HG03280 (cell line): ENCODE measurements around the gene ACTN4.
"Not testable (repeated sequence)": the region's sequence is repeated elsewhere in the genome, so short reads cannot be mapped to it uniquely, and the experiment has no call there.

Experiments
- ATAC-seq: cut with Tn5 transposase; IDR thresholded peaks from one replicate; pipeline ENCODE4 v1.9.1; 2021; ENCODE audit warnings: mild to moderate bottlenecking, moderate library complexity; ENCODE audit not compliant: unreplicated experiment

Gene ACTN4

DNA sequence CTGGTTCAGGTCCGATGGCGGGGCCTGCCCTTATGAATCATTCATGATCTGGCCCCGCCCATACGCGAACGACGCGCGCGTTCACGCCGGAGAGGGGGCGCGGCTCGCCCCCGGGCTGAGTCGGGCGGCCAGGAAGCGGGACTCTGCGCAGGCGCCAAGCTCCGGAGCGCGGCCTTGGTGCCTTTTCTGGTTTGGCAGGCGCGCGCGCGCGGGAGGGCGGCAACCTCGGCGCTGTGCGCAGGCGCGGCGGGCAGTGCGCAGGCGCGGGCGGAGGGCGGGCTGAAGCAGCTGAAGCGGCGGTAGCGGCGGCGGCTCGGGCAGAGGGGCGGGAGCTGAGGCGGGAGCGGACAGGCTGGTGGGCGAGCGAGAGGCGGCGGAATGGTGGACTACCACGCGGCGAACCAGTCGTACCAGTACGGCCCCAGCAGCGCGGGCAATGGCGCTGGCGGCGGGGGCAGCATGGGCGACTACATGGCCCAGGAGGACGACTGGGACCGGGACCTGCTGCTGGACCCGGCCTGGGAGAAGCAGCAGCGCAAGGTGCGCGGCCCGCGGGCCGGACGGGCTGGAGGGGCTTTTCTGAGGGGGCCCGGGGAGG is at the start of gene ACTN4:
TSS of gene ACTN4 (plus strand) at position 282 of the 598 bp plus-strand sequence. CDS start at position 379, 97 bp downstream.
- peak; percentile 92 for ATAC-seq

DNA sequence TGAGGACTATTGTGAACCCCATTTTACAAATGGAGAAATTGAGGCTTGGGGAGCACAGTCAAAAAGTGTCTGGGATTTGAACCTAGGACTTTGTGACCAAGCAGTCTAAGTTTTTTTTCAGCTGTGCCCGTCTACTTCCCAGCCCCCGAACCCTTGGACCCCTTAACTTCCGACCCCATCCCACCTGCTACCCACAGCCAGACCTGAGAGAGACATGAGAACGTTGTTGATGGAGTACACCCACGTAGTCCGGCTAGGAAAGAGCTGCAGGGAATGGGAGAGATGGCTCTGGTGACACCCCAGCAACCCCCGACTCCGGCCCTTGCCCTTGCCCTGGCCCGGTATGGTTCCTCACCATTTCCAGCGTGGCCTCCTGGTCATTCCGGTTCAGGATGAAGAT is 47.7 kb upstream of the ACTN4 start:
- ATAC-seq: no peak

DNA sequence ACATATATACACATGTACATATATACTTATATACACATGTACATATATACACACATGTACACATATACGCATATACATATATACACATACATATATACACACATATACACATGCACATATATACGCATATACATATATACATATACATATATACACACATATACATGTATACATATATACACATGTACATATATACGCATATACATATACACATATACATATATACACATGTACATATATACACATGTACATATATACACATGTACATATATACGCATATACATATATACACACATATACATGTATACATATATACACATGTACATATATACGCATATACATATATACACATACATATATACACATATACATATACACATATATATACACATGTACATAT is 44.6 kb upstream of the ACTN4 start:
- not testable (repeated sequence) for ATAC-seq

- ATAC-seq: no peak
Measured at GRCh38 chr19:38606131-38606530, 41.3 kb upstream of the ACTN4 start.

DNA sequence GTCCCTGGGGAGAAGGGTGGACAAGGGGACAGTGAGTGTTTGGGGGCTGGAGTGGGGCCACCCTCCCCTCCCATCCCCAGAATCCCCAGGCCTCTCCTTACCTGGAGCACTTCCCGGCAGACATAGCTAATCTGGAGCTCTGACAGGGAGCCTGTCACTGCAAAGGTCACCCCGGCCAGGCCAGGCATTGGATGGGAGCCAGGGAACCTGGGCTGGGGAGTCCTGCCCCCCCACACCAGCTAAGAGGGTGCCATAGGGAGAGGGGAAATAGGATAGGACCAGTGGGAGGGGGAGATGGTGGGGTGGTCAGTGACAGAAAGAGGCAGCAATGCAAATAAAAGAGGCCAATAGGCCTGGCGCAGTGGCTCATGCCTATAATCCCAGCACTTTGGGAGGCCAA is 33.2 kb upstream of the ACTN4 start:
- no peak for ATAC-seq

- ATAC-seq: no peak
Measured at GRCh38 chr19:38615007-38615581, 32.4 kb upstream of the ACTN4 start.

DNA sequence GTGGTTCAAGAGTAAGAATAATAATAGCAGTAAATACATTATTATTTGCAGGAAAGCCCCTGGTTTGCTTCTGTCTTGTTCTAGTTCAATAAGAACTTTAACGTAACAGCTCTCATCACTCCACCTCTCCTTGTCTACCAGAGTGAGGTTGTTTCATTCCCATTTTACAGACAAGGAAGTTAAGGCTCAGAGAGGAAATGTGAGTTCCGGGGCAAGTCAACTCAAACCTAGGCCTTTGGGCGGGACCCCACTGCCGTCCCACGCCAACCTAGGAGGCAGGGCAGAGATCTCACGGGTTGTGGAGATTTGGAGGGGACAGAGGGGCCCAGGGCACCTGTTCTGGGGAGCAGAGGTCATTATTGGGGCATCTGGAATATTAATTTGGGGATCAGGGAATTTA is 31.2 kb upstream of the ACTN4 start:
- no peak for ATAC-seq

- ATAC-seq: no peak
Measured at GRCh38 chr19:38617283-38617763, 30.1 kb upstream of the ACTN4 start.

DNA sequence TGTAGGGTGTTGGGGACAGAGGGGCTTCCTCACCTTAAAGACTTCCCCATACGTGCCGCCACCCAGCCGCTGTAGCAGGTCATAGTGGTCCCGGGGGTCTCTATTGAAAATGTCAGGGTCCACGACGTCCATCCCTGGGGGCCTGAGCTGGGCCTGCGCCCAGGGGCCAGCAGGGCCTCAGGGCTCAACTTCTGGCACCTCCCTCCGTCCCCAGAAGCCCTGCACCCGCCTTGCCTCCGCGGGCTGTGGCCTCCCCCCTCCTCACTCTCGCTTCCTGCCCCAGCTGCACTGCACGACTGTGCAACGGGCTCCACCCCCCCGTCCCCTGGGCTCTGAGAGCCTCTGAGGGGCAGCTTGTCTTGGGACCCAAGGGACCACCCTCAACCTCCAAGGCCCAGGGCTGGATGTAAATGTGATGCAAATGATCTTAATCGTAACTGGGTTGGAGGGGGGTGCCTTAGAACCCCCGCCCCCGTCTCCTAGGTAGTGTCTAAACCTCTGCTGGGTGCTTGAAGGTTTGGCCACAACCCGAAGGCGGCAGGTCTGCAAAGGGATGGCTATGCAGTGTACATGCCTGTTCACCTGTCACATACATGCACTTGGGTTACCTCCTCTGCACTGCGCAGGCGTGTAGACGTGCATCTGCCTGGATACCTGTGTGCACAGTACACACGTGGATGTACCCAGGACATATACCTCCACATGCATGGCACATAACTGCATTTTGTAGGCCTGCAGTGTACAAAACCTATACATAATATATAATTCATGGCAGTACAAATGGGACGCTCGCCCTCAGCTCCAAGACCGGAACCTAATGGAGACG is 29.5 kb upstream of the ACTN4 start, which contains the start of gene MAP4K1:
TSS of gene MAP4K1 (minus strand) at position 190 of the 826 bp plus-strand sequence. CDS start at position 132, 58 bp downstream.
- ATAC-seq: peak; percentile 54

DNA sequence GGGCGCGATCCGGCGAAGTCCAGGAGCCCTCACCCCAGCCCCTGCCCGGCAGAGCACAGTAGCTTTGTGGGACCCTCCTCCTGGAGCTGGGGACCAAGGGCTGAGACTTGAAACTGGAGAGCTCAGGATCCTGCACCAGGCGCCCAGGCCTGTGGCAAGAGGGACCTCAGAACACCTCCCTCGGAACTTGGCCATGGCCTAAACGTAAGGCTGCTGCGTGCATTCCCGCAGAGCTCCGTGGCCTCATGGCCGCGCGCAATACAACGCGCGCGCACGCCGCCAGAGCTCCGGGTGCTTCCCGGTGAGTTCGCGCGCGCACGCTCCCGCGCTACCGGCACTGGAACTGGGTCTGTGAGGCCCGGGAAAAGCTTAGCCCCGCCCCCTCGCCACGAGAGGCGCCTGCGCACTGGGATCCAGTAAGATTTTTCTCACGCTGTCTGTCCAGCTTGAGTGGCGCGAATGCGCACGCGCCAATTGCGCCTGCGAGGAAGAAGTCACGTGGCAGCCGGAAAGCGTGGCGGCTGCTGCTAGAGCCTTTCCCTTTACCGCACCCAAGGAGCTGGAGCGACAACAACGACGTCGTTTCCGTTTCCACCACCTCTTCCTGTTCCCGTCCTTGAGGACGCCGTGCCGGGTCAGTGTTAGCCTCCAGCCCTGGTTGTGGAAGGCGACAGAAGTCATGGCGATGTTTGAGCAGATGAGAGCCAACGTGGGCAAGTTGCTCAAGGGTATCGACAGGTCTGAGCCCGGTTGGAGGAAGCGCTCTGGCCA is 28.7 kb upstream of the ACTN4 start, which contains the start of gene EIF3K:
TSS of gene EIF3K (plus strand) at position 599 of the 771 bp plus-strand sequence. CDS start at position 680, 81 bp downstream.
- ATAC-seq: peak; percentile 68

- ATAC-seq: no peak
Measured at GRCh38 chr19:38619361-38620174, 27.9 kb upstream of the ACTN4 start.

DNA sequence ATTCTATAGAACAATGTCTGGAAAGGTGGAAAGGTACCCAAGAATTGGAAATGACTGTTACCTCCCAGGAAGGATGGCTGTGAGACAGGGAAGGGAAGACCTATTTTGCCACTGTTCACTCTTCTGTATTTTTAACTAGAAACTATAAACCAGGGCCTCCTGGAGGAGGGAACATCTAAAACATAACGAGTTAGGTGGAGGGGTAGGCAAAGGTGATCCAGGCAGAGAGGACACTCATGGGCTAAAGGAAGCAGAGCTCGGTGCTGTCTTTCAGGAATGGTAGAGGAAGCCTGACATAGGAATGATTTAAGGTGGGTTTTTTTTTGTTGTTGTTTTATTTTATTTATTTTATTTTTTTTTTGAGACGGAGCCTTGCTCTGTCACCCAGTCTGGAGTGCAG is 22.6 kb upstream of the ACTN4 start:
- no peak for ATAC-seq

DNA sequence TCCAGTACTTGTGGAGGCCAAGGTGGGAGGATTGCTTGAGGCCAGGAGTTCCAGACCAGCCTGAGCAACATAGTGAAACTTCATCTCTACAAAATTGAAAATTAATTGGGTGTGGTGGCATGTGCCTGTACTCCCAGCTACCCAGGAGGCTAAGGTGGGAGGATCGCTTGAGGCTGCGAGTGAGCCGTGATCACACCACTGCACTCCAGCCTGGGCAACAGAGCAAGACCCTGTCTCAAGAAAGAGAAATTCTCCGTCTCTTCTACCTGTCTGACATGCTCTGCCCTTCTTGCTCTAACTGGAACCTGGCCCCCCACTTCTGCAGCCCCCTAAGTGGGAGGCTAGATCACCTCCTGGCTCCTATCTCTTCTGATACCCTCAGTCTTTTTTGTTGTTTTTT is 21.0 kb upstream of the ACTN4 start:
- ATAC-seq: no peak

DNA sequence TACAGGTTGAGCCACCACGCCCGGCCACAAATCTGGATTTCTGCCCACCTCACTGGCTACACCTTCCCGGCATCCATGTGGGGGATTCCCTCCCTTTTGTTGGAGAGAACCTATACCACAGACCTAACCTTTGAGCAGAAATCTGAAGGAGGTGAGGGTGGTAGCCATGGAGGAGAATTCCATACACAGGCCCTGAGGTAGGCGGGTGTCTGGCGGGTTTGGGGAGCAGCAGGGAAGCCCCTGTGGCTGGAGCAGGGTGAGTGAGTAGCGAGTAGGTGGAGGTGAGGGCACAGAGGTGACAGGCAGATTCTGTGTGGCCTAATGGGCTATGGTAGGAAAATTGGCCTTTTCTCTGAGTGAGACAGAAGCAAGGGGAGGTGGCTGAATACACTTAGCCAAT is 17.9 kb upstream of the ACTN4 start:
- ATAC-seq: no peak

- ATAC-seq: not testable (repeated sequence)
Measured at GRCh38 chr19:38631301-38631700, 16.1 kb upstream of the ACTN4 start.

DNA sequence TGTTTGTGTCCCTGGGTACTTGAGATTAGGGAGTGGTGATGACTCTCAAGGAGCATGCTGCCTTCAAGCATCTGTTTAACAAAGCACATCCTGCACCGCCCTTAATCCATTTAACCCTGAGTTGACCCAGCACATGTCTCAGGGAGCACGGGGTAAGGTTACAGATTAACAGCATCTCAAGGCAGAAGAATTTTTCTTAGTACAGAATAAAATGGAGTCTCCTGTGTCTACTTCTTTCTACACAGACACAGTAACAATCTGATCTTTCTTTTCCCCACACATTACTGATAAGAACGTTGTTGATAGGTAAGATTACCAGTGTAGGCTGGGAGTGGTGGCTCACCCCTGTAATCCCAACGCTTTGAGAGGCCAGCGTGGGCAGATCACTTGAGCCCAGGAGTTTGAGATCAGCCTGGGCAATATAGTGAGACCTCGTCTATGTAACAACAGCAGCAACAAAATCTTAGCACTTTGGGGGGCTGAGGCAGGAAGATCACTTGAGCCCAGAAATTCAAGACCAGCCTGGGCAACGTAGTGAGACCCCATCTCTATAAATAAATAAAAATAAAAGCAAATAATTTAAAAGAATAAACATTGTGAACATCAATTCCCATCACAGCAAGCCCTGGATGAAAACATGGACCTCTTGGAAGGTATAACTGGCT is 15.5 kb upstream of the ACTN4 start:
- ATAC-seq: not testable (repeated sequence)

DNA sequence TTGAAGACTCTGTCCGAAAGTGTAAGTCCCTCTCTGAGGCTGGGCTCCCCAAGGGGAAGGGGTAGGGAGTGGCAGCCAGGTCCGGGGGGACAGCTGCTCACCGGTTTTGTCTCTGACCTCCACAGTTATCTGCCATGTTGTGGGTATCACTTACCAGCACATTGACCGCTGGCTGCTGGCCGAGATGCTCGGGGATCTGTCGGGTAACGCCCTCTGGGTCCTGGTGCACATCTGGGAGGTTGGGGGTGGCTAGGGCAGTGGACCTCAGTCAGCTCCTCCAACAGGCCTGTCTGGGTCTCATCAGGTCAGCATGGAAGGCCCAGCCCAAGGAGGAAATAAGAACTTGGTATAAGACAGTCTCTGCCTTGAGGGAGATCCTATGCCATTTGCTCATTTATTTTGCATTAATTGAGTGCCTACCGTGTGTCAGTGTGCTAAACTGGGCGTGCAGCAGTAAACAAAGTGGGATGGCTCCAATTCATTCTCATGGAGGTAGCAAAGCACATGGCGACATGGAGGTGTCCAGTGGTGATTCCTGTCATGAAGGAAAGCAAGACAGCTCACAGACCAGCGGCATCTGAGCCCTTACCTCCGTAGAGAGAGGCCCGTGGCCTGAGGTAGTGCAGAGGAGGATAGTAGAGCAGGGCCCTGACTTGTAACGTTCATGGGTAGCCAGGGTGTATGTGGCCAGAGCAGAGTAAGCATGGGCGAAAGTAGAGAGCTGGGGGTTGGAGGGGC is 14.8 kb upstream of the ACTN4 start:
- ATAC-seq: no peak

DNA sequence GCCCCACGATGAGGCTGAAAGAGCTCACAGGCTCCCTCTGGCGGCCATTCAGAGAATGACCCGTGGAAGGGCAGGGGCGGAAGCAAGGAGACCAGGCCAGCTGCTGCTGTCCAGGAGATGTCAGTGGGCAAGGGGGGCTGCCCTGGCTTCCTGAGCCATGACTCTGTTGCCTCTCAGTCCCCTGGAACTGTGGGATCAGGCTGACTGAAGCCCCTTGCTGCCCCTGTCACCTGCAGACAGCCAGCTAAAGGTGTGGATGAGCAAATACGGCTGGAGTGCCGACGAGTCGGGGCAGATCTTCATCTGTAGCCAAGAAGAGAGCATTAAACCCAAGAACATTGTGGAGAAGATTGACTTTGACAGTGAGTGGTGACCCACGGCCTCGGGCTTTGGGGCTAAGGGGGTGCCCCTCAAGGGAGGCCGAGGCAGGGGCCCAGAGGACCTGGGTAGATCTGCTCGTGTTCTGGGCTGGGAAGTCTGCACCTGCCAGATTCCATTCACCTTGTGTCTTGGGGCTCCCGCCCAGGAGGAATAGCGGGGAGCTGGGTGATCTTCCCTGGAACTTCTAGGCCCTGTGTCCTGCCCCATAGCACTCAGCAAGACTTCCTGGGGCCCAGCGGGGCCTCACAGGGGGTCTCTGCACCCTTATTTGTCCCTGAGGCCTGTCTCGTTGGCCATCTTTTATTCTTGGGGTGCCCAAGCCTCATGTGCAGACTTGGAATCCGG is 12.5 kb upstream of the ACTN4 start:
- ATAC-seq: no peak
